Endothelial cell of umbilical vein (primary cell): Measurements from ENCODE around the gene RAB44.

Source experiments
- EZH2 ChIP-seq: IDR thresholded peaks from 2 replicates; pipeline ENCODE4 v1.6.1; 2012; ENCODE audit warnings: borderline replicate concordance, low read depth, mild to moderate bottlenecking, moderate library complexity, low read length, inconsistent platforms; ENCODE audit not compliant: severe bottlenecking
- FOS ChIP-seq: IDR thresholded peaks from 2 replicates; pipeline ENCODE4 v1.6.1; 2011; ENCODE audit warnings: mild to moderate bottlenecking, low read length, moderate library complexity, borderline replicate concordance; ENCODE audit not compliant: insufficient read depth
- GATA2 ChIP-seq: IDR thresholded peaks from 2 replicates; pipeline ENCODE4 v1.7.0; 2011; ENCODE audit warnings: low read depth, mild to moderate bottlenecking, moderate library complexity, mixed read lengths, low read length; ENCODE audit not compliant: insufficient read length, insufficient read depth
- JUN ChIP-seq: IDR thresholded peaks from 2 replicates; pipeline ENCODE4 v1.6.1; 2011; ENCODE audit warnings: borderline replicate concordance, low read depth; ENCODE audit not compliant: insufficient read length, insufficient read depth
- POLR2A ChIP-seq: IDR thresholded peaks from 2 replicates; pipeline ENCODE4 v1.6.1; 2012; ENCODE audit warnings: low read depth, mild to moderate bottlenecking, control low read depth, low read length
- POLR2AphosphoS5 ChIP-seq: IDR thresholded peaks from 2 replicates; pipeline ENCODE4 v1.6.1; 2012; ENCODE audit warnings: low read depth, mild to moderate bottlenecking, control low read depth, low read length, moderate library complexity; ENCODE audit not compliant: insufficient read depth
- TF ChIP-seq, protein P1 (sequence below), 2 donors: IDR thresholded peaks; 1 replicate in 1 of 2; 2 replicates in 1 of 2; pipeline ENCODE4 v1.5.1; 2011; ENCODE audit warnings: low read length in 2 of 2, mild to moderate bottlenecking in 2 of 2, moderate library complexity in 2 of 2, control low read depth in 1 of 2, inconsistent platforms in 1 of 2, low read depth in 1 of 2; ENCODE audit not compliant: insufficient read depth in 1 of 2; ENCODE audit errors: extremely low read depth in 1 of 2
- TF ChIP-seq, protein P2 (sequence below): IDR thresholded peaks from 2 replicates; pipeline ENCODE4 v1.6.1; 2011; ENCODE audit not compliant: insufficient read depth, insufficient read length

DNA sequence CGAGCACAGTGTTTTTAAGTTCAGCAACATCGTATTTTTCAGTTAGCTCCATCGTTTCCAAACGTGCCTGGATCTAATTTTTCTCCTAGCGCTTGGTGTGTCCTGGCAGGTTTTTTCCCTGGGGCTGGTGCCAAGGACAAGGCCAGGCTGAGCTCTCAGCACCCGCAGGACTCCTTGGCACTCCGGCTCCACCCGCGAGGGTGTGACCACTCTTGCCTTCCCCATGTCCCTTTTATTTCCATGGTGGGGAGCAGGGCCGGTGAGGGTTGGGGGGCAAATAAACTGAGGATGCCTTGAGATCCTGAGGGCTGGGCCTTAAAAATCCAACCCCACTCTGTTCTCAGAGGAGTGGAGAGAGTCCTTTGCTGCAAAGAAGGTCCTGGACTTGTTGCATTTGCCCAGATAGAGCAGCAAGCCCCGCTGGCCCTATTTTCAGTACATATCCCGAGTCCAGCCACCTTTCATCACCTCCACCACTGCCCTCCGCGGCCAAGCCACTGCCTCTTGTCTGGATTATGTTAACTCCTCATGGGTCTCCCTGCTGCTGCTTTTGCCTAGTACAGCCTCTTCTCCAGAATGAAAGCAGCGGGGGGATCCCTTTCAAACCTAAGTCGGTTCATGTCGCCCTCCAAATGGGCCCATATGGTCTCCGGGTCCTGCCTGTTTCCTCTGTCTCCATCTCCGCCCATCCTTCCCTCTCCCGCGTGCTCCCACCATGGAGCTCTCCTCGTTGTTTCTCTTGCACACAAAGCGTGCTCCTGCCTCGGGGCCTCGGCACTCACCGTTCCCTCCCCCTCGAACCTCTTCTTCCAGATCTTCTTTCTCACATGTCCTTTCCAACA is 4.5 kb upstream of the RAB44 start:
- no peak for TF ChIP-seq POLR2AphosphoS5
- TF ChIP-seq, protein P1, sequence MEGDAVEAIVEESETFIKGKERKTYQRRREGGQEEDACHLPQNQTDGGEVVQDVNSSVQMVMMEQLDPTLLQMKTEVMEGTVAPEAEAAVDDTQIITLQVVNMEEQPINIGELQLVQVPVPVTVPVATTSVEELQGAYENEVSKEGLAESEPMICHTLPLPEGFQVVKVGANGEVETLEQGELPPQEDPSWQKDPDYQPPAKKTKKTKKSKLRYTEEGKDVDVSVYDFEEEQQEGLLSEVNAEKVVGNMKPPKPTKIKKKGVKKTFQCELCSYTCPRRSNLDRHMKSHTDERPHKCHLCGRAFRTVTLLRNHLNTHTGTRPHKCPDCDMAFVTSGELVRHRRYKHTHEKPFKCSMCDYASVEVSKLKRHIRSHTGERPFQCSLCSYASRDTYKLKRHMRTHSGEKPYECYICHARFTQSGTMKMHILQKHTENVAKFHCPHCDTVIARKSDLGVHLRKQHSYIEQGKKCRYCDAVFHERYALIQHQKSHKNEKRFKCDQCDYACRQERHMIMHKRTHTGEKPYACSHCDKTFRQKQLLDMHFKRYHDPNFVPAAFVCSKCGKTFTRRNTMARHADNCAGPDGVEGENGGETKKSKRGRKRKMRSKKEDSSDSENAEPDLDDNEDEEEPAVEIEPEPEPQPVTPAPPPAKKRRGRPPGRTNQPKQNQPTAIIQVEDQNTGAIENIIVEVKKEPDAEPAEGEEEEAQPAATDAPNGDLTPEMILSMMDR (IDR thresholded peaks at IDR 0.05; ENCODE audit: extremely low read depth in 1 of 2, insufficient read depth in 1 of 2, low read depth in 1 of 2, low read length in 2 of 2): no peak
- TF ChIP-seq EZH2: no peak
- TF ChIP-seq, protein P2, sequence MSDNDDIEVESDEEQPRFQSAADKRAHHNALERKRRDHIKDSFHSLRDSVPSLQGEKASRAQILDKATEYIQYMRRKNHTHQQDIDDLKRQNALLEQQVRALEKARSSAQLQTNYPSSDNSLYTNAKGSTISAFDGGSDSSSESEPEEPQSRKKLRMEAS: no peak
- TF ChIP-seq POLR2A: no peak
- no peak for TF ChIP-seq GATA2
- TF ChIP-seq JUN: no peak
- no peak for TF ChIP-seq FOS
